Measurements from ENCODE around the gene TF. TPM values are rescaled to one million over a fixed set of nuclear protein-coding genes. Genes with fewer than 3 reads are reported as not detected.

Gene TF
- polyA plus RNA-seq, 1 experiment = 0.15 TPM

- no peaks in the 10 kb centered on the region for H3K36me3 ChIP-seq (ENCODE audit: control insufficient read depth, insufficient read depth, low read length)
- no peaks in the 10 kb centered on the region for H3K27me3 ChIP-seq (ENCODE audit: control insufficient read depth, insufficient read depth, low read length)
- POLR2A ChIA-PET = no interaction called here
- TF ChIP-seq CTCF (IDR thresholded peaks at IDR 0.05; ENCODE audit: insufficient read depth, low read depth, low read length) = no peak
- CTCF ChIA-PET = no interaction called here
- H3K4me3 ChIP-seq (ENCODE audit: low read depth, low read length) = no peak overlapping the region
- no peak for DNase-seq (ENCODE audit: low read depth)
Measured at GRCh38 chr3:133759740-133760305, 13.6 kb downstream of the TF start.

GRCh38 chr3:133760916-133761315, 14.7 kb downstream of the TF start:
- POLR2A ChIA-PET = no interaction called here

GRCh38 chr3:133761605-133762484, 15.7 kb downstream of the TF start:
- no peak for DNase-seq (ENCODE audit: low read depth)
- ChIA-PET POLR2A (no interaction called here), CTCF (interaction anchor here (0.6 kb wide), 1 partner anchor 720 kb away, joined by 3 read pairs; no protein-coding TSS in a partner anchor)
- Histone ChIP-seq H3K4me3 (ENCODE audit: low read depth, low read length) (no peak overlapping the region), H3K36me3 (ENCODE audit: control insufficient read depth, insufficient read depth, low read length) (no peaks in the 10 kb centered on the region), H3K27me3 (ENCODE audit: control insufficient read depth, insufficient read depth, low read length) (no peaks in the 10 kb centered on the region; the same call in 1 of the 2 replicates)
- TF ChIP-seq CTCF (IDR thresholded peaks at IDR 0.05; ENCODE audit: insufficient read depth, low read depth, low read length) = no peak

More at GRCh38 chr3:133760916-133761315, 14.7 kb downstream of the TF start:
- H3K4me3 ChIP-seq (ENCODE audit: low read depth, low read length) = no peak overlapping the region
- no peaks in the 10 kb centered on the region for H3K36me3 ChIP-seq (ENCODE audit: control insufficient read depth, insufficient read depth, low read length)
- no peaks in the 10 kb centered on the region for H3K27me3 ChIP-seq (ENCODE audit: control insufficient read depth, insufficient read depth, low read length)
- no peak for DNase-seq (ENCODE audit: low read depth)
- CTCF ChIA-PET = no interaction called here
- TF ChIP-seq CTCF (IDR thresholded peaks at IDR 0.05; ENCODE audit: insufficient read depth, low read depth, low read length) = no peak

- no peak for TF ChIP-seq CTCF (IDR thresholded peaks at IDR 0.05; ENCODE audit: insufficient read depth, low read depth, low read length)
Measured at GRCh38 chr3:133762539-133762938, 16.3 kb downstream of the TF start.

More at GRCh38 chr3:133762539-133762938, 16.3 kb downstream of the TF start:
- Histone ChIP-seq H3K36me3 (ENCODE audit: control insufficient read depth, insufficient read depth, low read length) (no peaks in the 10 kb centered on the region), H3K27me3 (ENCODE audit: control insufficient read depth, insufficient read depth, low read length) (no peaks in the 10 kb centered on the region; the same call in none of the 2 replicates), H3K4me3 (ENCODE audit: low read depth, low read length) (no peak overlapping the region)
- POLR2A ChIA-PET = no interaction called here
- no peak for DNase-seq (ENCODE audit: low read depth)
- CTCF ChIA-PET = no interaction called here
